WTC11 (cell line): ENCODE measurements around the gene PUS10. TPM values are rescaled to one million over a fixed set of nuclear protein-coding genes. Genes with fewer than 3 reads are reported as not detected.

Source experiments
- ATAC-seq: fragments of 200-7000 bp; cut with Tn5 transposase; 2 replicates; pipeline ENCODE4 v1.10.0; 2021; ENCODE audit warnings: mild to moderate bottlenecking, moderate library complexity
- CTCF ChIA-PET: fragments of 300-600 bp; sonication (Branson Sonifier 250); formaldehyde crosslinking; loops from one replicate; lab custom pipeline; 2021; ENCODE audit warnings: antibody characterized with exemption; lab: Charles Lee
- POLR2A ChIA-PET: fragments of 350-600 bp; sonication (Branson Sonifier 250); formaldehyde crosslinking; loops from one replicate; lab custom pipeline; 2021; ENCODE audit warnings: antibody characterized with exemption; lab: Charles Lee
- DNase-seq: peaks from one replicate; pipeline ENCODE4 v3.0.0; 2021; ENCODE audit warnings: low spot score
- H3K27ac Mint-ChIP-seq: 2 replicates; pipeline ENCODE4 v1.8.0; 2021; ENCODE audit warnings: mixed read lengths
- H3K27me3 Mint-ChIP-seq: 2 replicates; pipeline ENCODE4 v1.8.0; 2021; ENCODE audit warnings: low read depth, mild to moderate bottlenecking, moderate library complexity, mixed read lengths
- H3K36me3 Mint-ChIP-seq: 2 replicates; pipeline ENCODE4 v1.8.0; 2021; ENCODE audit warnings: mixed read lengths
- H3K4me1 Mint-ChIP-seq: 2 replicates; pipeline ENCODE4 v1.8.0; 2022; ENCODE audit warnings: mixed read lengths
- H3K4me3 Mint-ChIP-seq: 2 replicates; pipeline ENCODE4 v1.8.0; 2021; ENCODE audit warnings: mild to moderate bottlenecking, moderate library complexity, mixed read lengths
- H3K9me3 Mint-ChIP-seq: 2 replicates; pipeline ENCODE4 v1.8.0; 2021; ENCODE audit warnings: mixed read lengths
- ATF1 ChIP-seq: sonication (generic); formaldehyde crosslinking; IDR thresholded peaks from 2 replicates; pipeline ENCODE4 v1.8.1; 2023; ENCODE audit warnings: mild to moderate bottlenecking, moderate library complexity, missing genetic modification reagents
- CBFB ChIP-seq: sonication (generic); formaldehyde crosslinking; IDR thresholded peaks from 2 replicates; pipeline ENCODE4 v1.8.1; 2022; ENCODE audit warnings: mild to moderate bottlenecking, low read depth, missing genetic modification reagents
- ESRRA ChIP-seq: sonication (generic); formaldehyde crosslinking; IDR thresholded peaks from 2 replicates; pipeline ENCODE4 v1.8.1; 2022; ENCODE audit warnings: mild to moderate bottlenecking, missing genetic modification reagents, borderline replicate concordance
- HMGA2 ChIP-seq: fragments of 250-450 bp; sonication (Bioruptor Pico); IDR thresholded peaks from 2 replicates; pipeline ENCODE4 v1.4.0; 2021; ENCODE audit warnings: mild to moderate bottlenecking, moderate library complexity
- MYBL2 ChIP-seq: sonication (generic); formaldehyde crosslinking; IDR thresholded peaks from 2 replicates; pipeline ENCODE4 v1.8.1; 2023; ENCODE audit warnings: mild to moderate bottlenecking, moderate library complexity, missing genetic modification reagents
- NFATC4 ChIP-seq: fragments of 250-450 bp; sonication (Bioruptor Pico); IDR thresholded peaks from 2 replicates; pipeline ENCODE4 v1.9.0; 2021; ENCODE audit warnings: mild to moderate bottlenecking
- SMAD3 ChIP-seq: sonication (generic); formaldehyde crosslinking; IDR thresholded peaks from 2 replicates; pipeline ENCODE4 v1.8.0; 2022; ENCODE audit warnings: missing genetic modification reagents, mild to moderate bottlenecking, borderline replicate concordance
- SMAD4 ChIP-seq: sonication (generic); formaldehyde crosslinking; IDR thresholded peaks from 2 replicates; pipeline ENCODE4 v1.8.0; 2022; ENCODE audit warnings: mild to moderate bottlenecking, missing genetic modification reagents
- TCF7 ChIP-seq: sonication (generic); formaldehyde crosslinking; IDR thresholded peaks from 2 replicates; pipeline ENCODE4 v1.8.0; 2022; ENCODE audit warnings: mild to moderate bottlenecking, low read depth, missing genetic modification reagents, moderate library complexity
- TEAD4 ChIP-seq: sonication (generic); formaldehyde crosslinking; IDR thresholded peaks from 2 replicates; pipeline ENCODE4 v1.8.0; 2022; ENCODE audit warnings: mild to moderate bottlenecking, missing genetic modification reagents
- ZBTB43 ChIP-seq: sonication (generic); formaldehyde crosslinking; IDR thresholded peaks from 2 replicates; pipeline ENCODE4 v1.8.1; 2023; ENCODE audit warnings: mild to moderate bottlenecking, missing genetic modification reagents
- ZNF219 ChIP-seq: sonication (generic); formaldehyde crosslinking; IDR thresholded peaks from 2 replicates; pipeline ENCODE4 v1.8.0; 2023; ENCODE audit warnings: missing genetic modification reagents, mild to moderate bottlenecking, borderline replicate concordance
- total RNA-seq: library from RNA; stranded (reverse); gene quantifications from 3 replicates; pipeline ENCODE4 v1.2.3, GENCODE V29; 2021
- TF ChIP-seq, protein P1 (sequence below): sonication (generic); formaldehyde crosslinking; IDR thresholded peaks from 2 replicates; pipeline ENCODE4 v1.8.1; 2023; ENCODE audit warnings: mild to moderate bottlenecking, missing genetic modification reagents, moderate library complexity
- TF ChIP-seq, protein P2 (sequence below): sonication (generic); formaldehyde crosslinking; IDR thresholded peaks from 2 replicates; pipeline ENCODE4 v1.8.0; 2023; ENCODE audit warnings: missing genetic modification reagents, mild to moderate bottlenecking, borderline replicate concordance

The PUS10 gene
- total RNA-seq, 1 experiment from 2014 or later: 2.9 TPM

DNA sequence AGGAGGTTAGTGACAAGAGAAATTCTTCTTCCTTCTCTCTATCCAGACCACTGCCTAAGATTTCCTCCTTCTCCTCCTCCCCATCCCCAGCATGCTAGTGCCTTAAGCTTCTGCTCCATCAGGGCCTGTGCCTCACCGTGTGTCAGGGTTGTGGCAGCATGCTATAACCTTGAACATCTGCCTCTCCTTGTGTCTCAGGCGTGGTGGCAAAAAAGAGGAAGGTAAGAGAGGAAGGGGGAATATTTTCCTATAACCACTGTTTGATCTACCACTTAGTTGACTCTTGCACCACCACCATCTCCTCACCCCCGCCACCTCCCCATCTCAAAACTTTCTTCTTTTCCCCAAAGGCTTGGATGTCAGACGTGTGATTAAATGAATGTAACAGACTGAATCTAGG is 38.8 kb downstream of the PUS10 start:
- no peaks in the 10 kb centered on the region for H3K9me3 Mint-ChIP-seq
- no peaks in the 10 kb centered on the region for H3K27me3 Mint-ChIP-seq
- ChIA-PET POLR2A (interaction anchor here (0.7 kb wide), 1 partner anchor 573 kb away, joined by 4 read pairs; no protein-coding TSS in a partner anchor), CTCF (no interaction called here)
- no peak overlapping the region for H3K4me3 Mint-ChIP-seq
- no peak for TF ChIP-seq SMAD3 (CRISPR knock-in tag)
- TF ChIP-seq, protein P1, sequence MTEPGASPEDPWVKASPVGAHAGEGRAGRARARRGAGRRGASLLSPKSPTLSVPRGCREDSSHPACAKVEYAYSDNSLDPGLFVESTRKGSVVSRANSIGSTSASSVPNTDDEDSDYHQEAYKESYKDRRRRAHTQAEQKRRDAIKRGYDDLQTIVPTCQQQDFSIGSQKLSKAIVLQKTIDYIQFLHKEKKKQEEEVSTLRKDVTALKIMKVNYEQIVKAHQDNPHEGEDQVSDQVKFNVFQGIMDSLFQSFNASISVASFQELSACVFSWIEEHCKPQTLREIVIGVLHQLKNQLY: no peak
- TF ChIP-seq, protein P2, sequence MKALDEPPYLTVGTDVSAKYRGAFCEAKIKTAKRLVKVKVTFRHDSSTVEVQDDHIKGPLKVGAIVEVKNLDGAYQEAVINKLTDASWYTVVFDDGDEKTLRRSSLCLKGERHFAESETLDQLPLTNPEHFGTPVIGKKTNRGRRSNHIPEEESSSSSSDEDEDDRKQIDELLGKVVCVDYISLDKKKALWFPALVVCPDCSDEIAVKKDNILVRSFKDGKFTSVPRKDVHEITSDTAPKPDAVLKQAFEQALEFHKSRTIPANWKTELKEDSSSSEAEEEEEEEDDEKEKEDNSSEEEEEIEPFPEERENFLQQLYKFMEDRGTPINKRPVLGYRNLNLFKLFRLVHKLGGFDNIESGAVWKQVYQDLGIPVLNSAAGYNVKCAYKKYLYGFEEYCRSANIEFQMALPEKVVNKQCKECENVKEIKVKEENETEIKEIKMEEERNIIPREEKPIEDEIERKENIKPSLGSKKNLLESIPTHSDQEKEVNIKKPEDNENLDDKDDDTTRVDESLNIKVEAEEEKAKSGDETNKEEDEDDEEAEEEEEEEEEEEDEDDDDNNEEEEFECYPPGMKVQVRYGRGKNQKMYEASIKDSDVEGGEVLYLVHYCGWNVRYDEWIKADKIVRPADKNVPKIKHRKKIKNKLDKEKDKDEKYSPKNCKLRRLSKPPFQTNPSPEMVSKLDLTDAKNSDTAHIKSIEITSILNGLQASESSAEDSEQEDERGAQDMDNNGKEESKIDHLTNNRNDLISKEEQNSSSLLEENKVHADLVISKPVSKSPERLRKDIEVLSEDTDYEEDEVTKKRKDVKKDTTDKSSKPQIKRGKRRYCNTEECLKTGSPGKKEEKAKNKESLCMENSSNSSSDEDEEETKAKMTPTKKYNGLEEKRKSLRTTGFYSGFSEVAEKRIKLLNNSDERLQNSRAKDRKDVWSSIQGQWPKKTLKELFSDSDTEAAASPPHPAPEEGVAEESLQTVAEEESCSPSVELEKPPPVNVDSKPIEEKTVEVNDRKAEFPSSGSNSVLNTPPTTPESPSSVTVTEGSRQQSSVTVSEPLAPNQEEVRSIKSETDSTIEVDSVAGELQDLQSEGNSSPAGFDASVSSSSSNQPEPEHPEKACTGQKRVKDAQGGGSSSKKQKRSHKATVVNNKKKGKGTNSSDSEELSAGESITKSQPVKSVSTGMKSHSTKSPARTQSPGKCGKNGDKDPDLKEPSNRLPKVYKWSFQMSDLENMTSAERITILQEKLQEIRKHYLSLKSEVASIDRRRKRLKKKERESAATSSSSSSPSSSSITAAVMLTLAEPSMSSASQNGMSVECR: no peak
- no peak for TF ChIP-seq MYBL2 (CRISPR knock-in tag)
- ATAC-seq: no peak
- H3K36me3 Mint-ChIP-seq: no peaks in the 10 kb centered on the region
- DNase-seq: no peak
- H3K27ac Mint-ChIP-seq: no peak overlapping the region
- no peaks in the 10 kb centered on the region for H3K4me1 Mint-ChIP-seq

DNA sequence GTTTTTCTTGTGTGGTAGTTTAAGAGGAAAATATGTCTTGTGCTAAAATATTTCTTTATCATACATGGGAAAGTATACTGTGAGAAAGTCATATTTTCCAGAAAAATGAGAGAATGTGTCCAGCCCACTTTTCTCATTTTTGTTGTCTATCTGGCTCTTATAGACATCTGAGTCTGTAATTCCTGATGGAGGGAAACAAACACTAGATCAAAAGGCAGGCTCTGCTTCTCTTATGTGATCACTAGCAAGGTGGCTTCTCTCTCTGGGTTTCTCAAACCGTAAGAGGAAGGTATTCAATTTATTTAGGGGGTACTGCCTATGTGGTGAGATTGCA is 40.5 kb downstream of the PUS10 start:
- H3K27ac Mint-ChIP-seq: no peak overlapping the region
- no peak overlapping the region for H3K4me3 Mint-ChIP-seq
- no peaks in the 10 kb centered on the region for H3K36me3 Mint-ChIP-seq
- POLR2A ChIA-PET: no interaction called here
- DNase-seq: no peak
- TF ChIP-seq NFATC4 (CRISPR knock-in tag): no peak
- no peak for TF ChIP-seq ESRRA
- no peak for TF ChIP-seq TEAD4
- TF ChIP-seq ZNF219 (CRISPR knock-in tag): no peak
- TF ChIP-seq SMAD4 (CRISPR knock-in tag): no peak
- no peak for TF ChIP-seq SMAD3 (CRISPR knock-in tag)
- TF ChIP-seq HMGA2 (CRISPR knock-in tag): no peak
- no peak for TF ChIP-seq TCF7 (CRISPR knock-in tag)
- no peak for TF ChIP-seq ZBTB43 (CRISPR knock-in tag)
- TF ChIP-seq CBFB (CRISPR knock-in tag): no peak
- TF ChIP-seq, all 79 proteins: peak for 0
- CTCF ChIA-PET: interaction anchor here (0.6 to 1.3 kb wide), 2 partner anchors 22 to 95 kb away, joined by 3 read pairs; no protein-coding TSS in a partner anchor
- Mint-ChIP-seq H3K27me3 (no peaks in the 10 kb centered on the region), H3K9me3 (no peaks in the 10 kb centered on the region), H3K4me1 (no peaks in the 10 kb centered on the region)
- no peak for ATAC-seq

DNA sequence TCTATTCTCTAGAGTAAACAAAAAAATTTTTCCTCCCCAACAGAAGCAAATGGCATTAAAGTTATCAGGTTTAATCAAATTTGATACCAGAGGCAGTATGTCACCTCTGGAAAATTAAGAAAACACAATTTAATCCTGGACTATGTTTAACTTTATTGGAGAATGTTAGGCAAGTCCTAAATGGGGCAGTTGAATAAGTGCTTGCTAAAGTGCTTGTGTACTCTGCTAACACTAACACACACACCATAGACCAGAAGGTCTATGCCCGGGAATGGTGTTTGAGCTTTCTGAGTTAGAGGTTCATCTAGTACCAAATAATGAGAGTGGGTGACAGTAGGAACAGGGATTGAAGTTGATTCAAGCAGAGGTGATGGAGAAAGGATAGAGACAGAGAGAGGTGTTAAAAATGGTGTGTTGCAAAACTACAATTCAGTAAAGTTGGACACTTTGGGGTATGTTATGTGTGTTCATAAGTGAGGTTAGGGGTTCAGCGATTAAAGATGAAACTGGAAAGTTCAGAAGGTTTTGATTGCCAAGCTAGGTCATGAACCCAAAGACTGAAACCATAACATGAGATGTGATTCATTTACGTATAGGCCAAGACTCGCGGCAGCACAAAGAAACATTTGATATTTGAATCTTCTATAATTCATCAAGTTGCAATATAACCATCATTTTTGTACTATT is 41.0 kb downstream of the PUS10 start:
- no peaks in the 10 kb centered on the region for H3K4me1 Mint-ChIP-seq
- ChIA-PET POLR2A (no interaction called here), CTCF (interaction anchor here (1.3 kb wide), 1 partner anchor 22 kb away, joined by 3 read pairs; no protein-coding TSS in a partner anchor)
- H3K27me3 Mint-ChIP-seq: no peaks in the 10 kb centered on the region
- no peak overlapping the region for H3K27ac Mint-ChIP-seq
- TF ChIP-seq SMAD3 (CRISPR knock-in tag) (no peak), ATF1 (CRISPR knock-in tag) (no peak), MYBL2 (CRISPR knock-in tag) (no peak)
- no peaks in the 10 kb centered on the region for H3K36me3 Mint-ChIP-seq
- no peaks in the 10 kb centered on the region for H3K9me3 Mint-ChIP-seq
- H3K4me3 Mint-ChIP-seq: no peak overlapping the region
- DNase-seq (no peak), ATAC-seq (no peak)
